Measurements from ENCODE around the gene ANAPC16. TPM values are rescaled to one million over a fixed set of nuclear protein-coding genes. Genes with fewer than 3 reads are reported as not detected.
"Not testable (repeated sequence)": the region's sequence is repeated elsewhere in the genome, so short reads cannot be mapped to it uniquely, and the experiment has no call there.

The ANAPC16 gene
- polyA plus RNA-seq, 3 donors from 2014 or later, result 291 to 366 (median 328) TPM

- H3K9me3 Mint-ChIP-seq, result no peaks in the 10 kb centered on the region
- H3K4me3 Mint-ChIP-seq, result no peak overlapping the region
- DNase-seq, result no peak
- peaks cover 0 to 6% (median 2%) of the 10 kb centered on the region in 3 donors for H3K27me3 Mint-ChIP-seq (ENCODE audit: low read depth in 3 of 3)
- peaks cover 35 to 60% of the 10 kb centered on the region in 2 donors for H3K4me1 Mint-ChIP-seq
- H3K27ac Mint-ChIP-seq, result no peak overlapping the region
- H3K36me3 Mint-ChIP-seq, result peaks cover 3 to 8% (median 3%) of the 10 kb centered on the region in 3 donors
These were observed 5.5 kb downstream of the ANAPC16 start for GRCh38 chr10:72221278-72221677.

- Mint-ChIP-seq H3K36me3 (peaks cover 3 to 15% (median 8%) of the 10 kb centered on the region in 3 donors), H3K27ac (peak overlapping the region; percentile 27 to 86 (median 64)), H3K4me3 (no peak overlapping the region), H3K4me1 (peaks cover 29 to 45% of the 10 kb centered on the region in 2 donors), H3K9me3 (no peaks in the 10 kb centered on the region), H3K27me3 (ENCODE audit: low read depth in 3 of 3) (no peaks in the 10 kb centered on the region)
- no peak for DNase-seq
These were observed 7.9 kb downstream of the ANAPC16 start for GRCh38 chr10:72223743-72224101.

GRCh38 chr10:72224191-72224590, 8.4 kb downstream of the ANAPC16 start:
- H3K36me3 Mint-ChIP-seq, result peaks cover 3 to 14% (median 9%) of the 10 kb centered on the region in 3 donors
- H3K27ac Mint-ChIP-seq, result peak overlapping the region in 5 of 6 donors; percentile 49 to 86 (median 57)
- DNase-seq; H3K9me3 Mint-ChIP-seq; H3K27me3 Mint-ChIP-seq (ENCODE audit: low read depth in 3 of 3); H3K4me3 Mint-ChIP-seq: not testable (repeated sequence)
- peaks cover 25 to 44% of the 10 kb centered on the region in 2 donors for H3K4me1 Mint-ChIP-seq

GRCh38 chr10:72226418-72227027, 10.7 kb downstream of the ANAPC16 start:
- H3K4me1 Mint-ChIP-seq, result peaks cover 30 to 47% of the 10 kb centered on the region in 2 donors
- DNase-seq, result no peak
- H3K4me3 Mint-ChIP-seq, result no peak overlapping the region
- H3K9me3 Mint-ChIP-seq, result no peaks in the 10 kb centered on the region
- no peaks in the 10 kb centered on the region for H3K27me3 Mint-ChIP-seq (ENCODE audit: low read depth in 3 of 3)
- H3K27ac Mint-ChIP-seq, result peak overlapping the region in 5 of 6 donors; percentile 4 to 60 (median 50)
- peaks cover 8 to 20% (median 17%) of the 10 kb centered on the region in 3 donors for H3K36me3 Mint-ChIP-seq

GRCh38 chr10:72227826-72228225, 12.0 kb downstream of the ANAPC16 start:
- no peak overlapping the region for H3K4me3 Mint-ChIP-seq
- H3K27ac Mint-ChIP-seq, result peak overlapping the region in 2 of 6 donors; percentile 7 to 20
- DNase-seq, result no peak
- no peaks in the 10 kb centered on the region for H3K27me3 Mint-ChIP-seq (ENCODE audit: low read depth in 3 of 3)
- peaks cover 27 to 42% of the 10 kb centered on the region in 2 donors for H3K4me1 Mint-ChIP-seq
- no peaks in the 10 kb centered on the region for H3K9me3 Mint-ChIP-seq
- H3K36me3 Mint-ChIP-seq, result peaks cover 8 to 22% (median 17%) of the 10 kb centered on the region in 3 donors

GRCh38 chr10:72228318-72228751, 12.5 kb downstream of the ANAPC16 start:
- no peak overlapping the region for H3K4me3 Mint-ChIP-seq
- peak overlapping the region in 4 of 6 donors; percentile 20 to 72 (median 56) for H3K27ac Mint-ChIP-seq
- H3K27me3 Mint-ChIP-seq (ENCODE audit: low read depth in 3 of 3), result no peaks in the 10 kb centered on the region
- peaks cover 14 to 27% (median 17%) of the 10 kb centered on the region in 3 donors for H3K36me3 Mint-ChIP-seq
- H3K4me1 Mint-ChIP-seq, result peaks cover 26 to 37% of the 10 kb centered on the region in 2 donors
- H3K9me3 Mint-ChIP-seq, result no peaks in the 10 kb centered on the region
- no peak for DNase-seq

- Mint-ChIP-seq H3K36me3 (peaks cover 10 to 34% (median 17%) of the 10 kb centered on the region in 3 donors), H3K9me3 (no peaks in the 10 kb centered on the region), H3K27me3 (ENCODE audit: low read depth in 3 of 3) (no peaks in the 10 kb centered on the region), H3K27ac (peak overlapping the region in 5 of 6 donors; percentile 55 to 87 (median 72)), H3K4me1 (peaks cover 18 to 28% of the 10 kb centered on the region in 2 donors), H3K4me3 (no peak overlapping the region)
- DNase-seq, result no peak
These were observed 13.7 kb downstream of the ANAPC16 start for GRCh38 chr10:72229261-72230251.

GRCh38 chr10:72233621-72234020, 17.8 kb downstream of the ANAPC16 start:
- Mint-ChIP-seq H3K27ac (peak overlapping the region in 1 of 6 donors; percentile 30), H3K4me3 (no peak overlapping the region), H3K4me1 (peaks cover 10 to 19% of the 10 kb centered on the region in 2 donors), H3K36me3 (peaks cover 13 to 38% (median 15%) of the 10 kb centered on the region in 3 donors), H3K27me3 (ENCODE audit: low read depth in 3 of 3) (no peaks in the 10 kb centered on the region), H3K9me3 (no peaks in the 10 kb centered on the region)
- no peak for DNase-seq

- peak overlapping the region in 1 of 6 donors; percentile 53 for H3K27ac Mint-ChIP-seq
- no peaks in the 10 kb centered on the region for H3K27me3 Mint-ChIP-seq (ENCODE audit: low read depth in 3 of 3)
- DNase-seq, result no peak
- H3K9me3 Mint-ChIP-seq, result no peaks in the 10 kb centered on the region
- peaks cover 5 to 11% of the 10 kb centered on the region in 2 donors for H3K4me1 Mint-ChIP-seq
- H3K4me3 Mint-ChIP-seq, result no peak overlapping the region
- peaks cover 7 to 34% (median 15%) of the 10 kb centered on the region in 3 donors for H3K36me3 Mint-ChIP-seq
These were observed 18.8 kb downstream of the ANAPC16 start for GRCh38 chr10:72234560-72235095.

GRCh38 chr10:72235544-72236279, 19.9 kb downstream of the ANAPC16 start:
- no peak for DNase-seq
- Mint-ChIP-seq H3K27ac (peak overlapping the region in 4 of 6 donors; percentile 22 to 60 (median 43)), H3K27me3 (ENCODE audit: low read depth in 3 of 3) (peaks cover 0 to 1% (median 0%) of the 10 kb centered on the region in 3 donors), H3K4me3 (no peak overlapping the region), H3K36me3 (peaks cover 4 to 29% (median 14%) of the 10 kb centered on the region in 3 donors), H3K9me3 (no peaks in the 10 kb centered on the region), H3K4me1 (peaks cover 4% of the 10 kb centered on the region in 2 donors)

GRCh38 chr10:72238392-72239175, 22.8 kb downstream of the ANAPC16 start:
- Mint-ChIP-seq H3K27ac (no peak overlapping the region), H3K4me1 (peaks cover 16 to 19% of the 10 kb centered on the region in 2 donors), H3K4me3 (no peak overlapping the region), H3K9me3 (peaks cover 0 to 2% (median 0%) of the 10 kb centered on the region in 6 donors), H3K27me3 (ENCODE audit: low read depth in 3 of 3) (peaks cover 0 to 1% (median 0%) of the 10 kb centered on the region in 3 donors), H3K36me3 (peaks cover 0 to 16% (median 5%) of the 10 kb centered on the region in 3 donors)
- DNase-seq, result no peak

- no peak for DNase-seq
- peak overlapping the region in 3 of 6 donors; percentile 47 to 81 (median 55) for H3K27ac Mint-ChIP-seq
- H3K36me3 Mint-ChIP-seq, result peaks cover 0 to 13% (median 5%) of the 10 kb centered on the region in 3 donors
- H3K9me3 Mint-ChIP-seq, result peaks cover 0 to 2% (median 0%) of the 10 kb centered on the region in 6 donors
- H3K4me1 Mint-ChIP-seq, result peaks cover 24 to 28% of the 10 kb centered on the region in 2 donors
- H3K27me3 Mint-ChIP-seq (ENCODE audit: low read depth in 3 of 3), result peaks cover 0 to 1% (median 0%) of the 10 kb centered on the region in 3 donors
- peak overlapping the region in 1 of 5 donors; percentile 1 for H3K4me3 Mint-ChIP-seq
These were observed 23.6 kb downstream of the ANAPC16 start for GRCh38 chr10:72239409-72239808.

Measured in immature natural killer cell (primary cell).